HEK293T (cell line): ENCODE measurements around the gene MIDN.

ENCODE experiments used
- CTCF ChIA-PET: fragments of 350-600 bp; formaldehyde crosslinking; extraction: SDS; loops from one replicate; lab custom pipeline; 2021; ENCODE audit warnings: antibody characterized with exemption, inconsistent platforms; lab: Yijun Ruan, JAX
- POLR2A ChIA-PET: fragments of 350-600 bp; formaldehyde crosslinking; extraction: SDS; loops from one replicate; lab custom pipeline; 2020; ENCODE audit warnings: antibody characterized with exemption, inconsistent platforms; lab: Yijun Ruan, JAX
- DNase-seq: peaks from one replicate; pipeline ENCODE4 v3.0.0; 2012; ENCODE audit warnings: mixed read lengths; ENCODE audit errors: extremely low spot score
- ARNT ChIP-seq: fragments of 450-650 bp; IDR thresholded peaks from 2 replicates; pipeline ENCODE4 v1.6.1; 2017; ENCODE audit warnings: mild to moderate bottlenecking
- BHLHE40 ChIP-seq: fragments of 450-650 bp; IDR thresholded peaks from 2 replicates; pipeline ENCODE4 v1.6.1; 2016; ENCODE audit warnings: mild to moderate bottlenecking, moderate library complexity, borderline replicate concordance
- CTBP1 ChIP-seq: fragments of 450-650 bp; IDR thresholded peaks from 2 replicates; pipeline ENCODE4 v1.6.1; 2016; ENCODE audit warnings: borderline replicate concordance
- ELF4 ChIP-seq: fragments of 450-650 bp; IDR thresholded peaks from 2 replicates; pipeline ENCODE4 v1.6.1; 2017; ENCODE audit warnings: antibody characterized with exemption
- FOXA1 ChIP-seq: fragments of 450-650 bp; IDR thresholded peaks from 2 replicates; pipeline ENCODE4 v1.6.1; 2016; ENCODE audit warnings: mild to moderate bottlenecking
- FOXK2 ChIP-seq: fragments of 450-650 bp; IDR thresholded peaks from 2 replicates; pipeline ENCODE4 v1.6.1; 2016; ENCODE audit warnings: mild to moderate bottlenecking
- FOXM1 ChIP-seq: fragments of 450-650 bp; IDR thresholded peaks from 2 replicates; pipeline ENCODE4 v1.6.1; 2017; ENCODE audit warnings: mild to moderate bottlenecking, borderline replicate concordance
- HDGF ChIP-seq: fragments of 450-650 bp; IDR thresholded peaks from 2 replicates; pipeline ENCODE4 v1.6.1; 2017; ENCODE audit warnings: antibody characterized with exemption, borderline replicate concordance
- L3MBTL2 ChIP-seq: fragments of 450-650 bp; conservative IDR thresholded peaks from 2 replicates; pipeline ENCODE4 v1.6.1; 2016; ENCODE audit warnings: mild to moderate bottlenecking
- LEF1 ChIP-seq: fragments of 450-650 bp; IDR thresholded peaks from 2 replicates; pipeline ENCODE4 v1.6.1; 2017; ENCODE audit warnings: mild to moderate bottlenecking, borderline replicate concordance
- NFRKB ChIP-seq: fragments of 450-650 bp; IDR thresholded peaks from 2 replicates; pipeline ENCODE4 v1.6.1; 2016; ENCODE audit warnings: mild to moderate bottlenecking, moderate library complexity
- PKNOX1 ChIP-seq: fragments of 450-650 bp; IDR thresholded peaks from 2 replicates; pipeline ENCODE4 v1.6.1; 2016
- SP1 ChIP-seq: fragments of 450-650 bp; IDR thresholded peaks from 2 replicates; pipeline ENCODE4 v1.6.1; 2017
- SUZ12 ChIP-seq: fragments of 450-650 bp; IDR thresholded peaks from 2 replicates; pipeline ENCODE4 v1.6.1; 2016; ENCODE audit warnings: mild to moderate bottlenecking
- TARDBP ChIP-seq: fragments of 450-650 bp; IDR thresholded peaks from 2 replicates; pipeline ENCODE4 v1.6.1; 2016
- ZNF384 ChIP-seq: fragments of 450-650 bp; IDR thresholded peaks from 2 replicates; pipeline ENCODE4 v1.6.1; 2016

MIDN gene

GRCh38 chr19:1267477-1268225, 19.3 kb downstream of the MIDN start:
- no peak for DNase-seq
- TF ChIP-seq FOXM1 (0 out of 2 replicates have a peak, but pooled peaks have one; percentile 50), NFRKB (no peak), ELF4 (no peak), HDGF (no peak)
- CTCF ChIA-PET, result interaction anchor here (7.3 kb wide), 1 partner anchor 22 kb away, joined by 149 read pairs; no protein-coding TSS in a partner anchor
- POLR2A ChIA-PET, result interaction anchor here (1.0 to 6.9 kb wide), 5 partner anchors 12 to 87 kb away, joined by 4 to 375 read pairs (median 8); partner anchors contain the start of genes ATP5F1D and CBARP

- TF ChIP-seq PKNOX1 (no peak), TARDBP (peak; percentile 58; the same call in 1 of the 2 replicates), FOXK2 (no peak), LEF1 (no peak), SP1 (no peak)
- ChIA-PET CTCF (interaction anchor here (0.8 to 7.3 kb wide), 3 partner anchors 12 to 23 kb away, joined by 4 to 149 read pairs (median 4); no protein-coding TSS in a partner anchor), POLR2A (interaction anchor here (0.6 to 6.9 kb wide), 93 partner anchors 8 to 480 kb away, joined by 3 to 375 read pairs (median 5); partner anchors contain the start of genes ABCA7, ATP5F1D, CBARP and CNN2)
- DNase-seq, result no peak
Measured at GRCh38 chr19:1268226-1269064, 20.1 kb downstream of the MIDN start.

- CTCF ChIA-PET, result interaction anchor here (0.8 to 7.3 kb wide), 3 partner anchors 11 to 24 kb away, joined by 4 to 149 read pairs (median 4); no protein-coding TSS in a partner anchor
Measured at GRCh38 chr19:1269065-1269477, 20.7 kb downstream of the MIDN start, which contains the start of gene CIRBP. Gene CIRBP (plus strand): TSS chr19:1269332. CDS start chr19:1270934, 1,602 bp downstream.

GRCh38 chr19:1269478-1270212, 21.3 kb downstream of the MIDN start:
- ChIA-PET POLR2A (interaction anchor here (0.8 to 6.9 kb wide), 48 partner anchors 8 to 481 kb away, joined by 3 to 375 read pairs (median 6); partner anchors contain the start of genes ABCA7, ATP5F1D, CBARP and CNN2), CTCF (interaction anchor here (0.8 to 7.3 kb wide), 3 partner anchors 10 to 24 kb away, joined by 4 to 149 read pairs (median 4); no protein-coding TSS in a partner anchor)
- peak; percentile 73 for DNase-seq
- TF ChIP-seq ARNT (peak; percentile 52; the same call in 1 of the 2 replicates), BHLHE40 (no peak), L3MBTL2 (peak; percentile 69), LEF1 (0 out of 2 replicates have a peak, but pooled peaks have one; percentile 89), PKNOX1 (peak; percentile 53; the same call in 1 of the 2 replicates)

More at GRCh38 chr19:1269065-1269477, 20.7 kb downstream of the MIDN start, which contains the start of gene CIRBP:
- peak; percentile 94 for DNase-seq
- POLR2A ChIA-PET, result interaction anchor here (0.6 to 6.9 kb wide), 92 partner anchors 9 to 480 kb away, joined by 3 to 375 read pairs (median 5); partner anchors contain the start of genes ABCA7, ATP5F1D, CBARP and CNN2
- TF ChIP-seq FOXM1 (peak; percentile 63; the same call in 1 of the 2 replicates), LEF1 (no peak; the same call in 1 of the 2 replicates), SUZ12 (no peak), ZNF384 (no peak), NFRKB (no peak), ELF4 (peak; percentile 77; the same call in 1 of the 2 replicates), BHLHE40 (no peak)

- ChIA-PET POLR2A (interaction anchor here (1.4 to 1.7 kb wide), 5 partner anchors 16 to 225 kb away, joined by 4 to 157 read pairs (median 12); no protein-coding TSS in a partner anchor), CTCF (no interaction called here)
- no peak for DNase-seq
- no peak for TF ChIP-seq ARNT
- no peak for TF ChIP-seq HDGF
- no peak for TF ChIP-seq ZNF384
- TF ChIP-seq TARDBP, result no peak
- TF ChIP-seq SUZ12, result no peak
- no peak for TF ChIP-seq FOXA1
- TF ChIP-seq CTBP1, result no peak
- TF ChIP-seq PKNOX1, result no peak
- TF ChIP-seq FOXM1, result no peak
- TF ChIP-seq FOXK2, result no peak
- no peak for TF ChIP-seq LEF1
- no peak for TF ChIP-seq SP1
- TF ChIP-seq L3MBTL2, result no peak
- TF ChIP-seq BHLHE40, result no peak
Measured at GRCh38 chr19:1270213-1270853, 21.9 kb downstream of the MIDN start.
